Fibroblast of skin of left biceps (primary cell): Measurements from ENCODE around the gene KLK2.
A peak's percentile ranks its signal among the peaks of the same experiment; 100 is the strongest.

Experiments used
- DNase-seq, 2 experiments: peaks; one replicate each; pipeline ENCODE4 v3.0.0-alpha.2; 2013; ENCODE audit warnings: low read depth in 2 of 2

KLK2 gene

GRCh38 chr19:50873056-50873455, at the start of gene KLK2:
Gene KLK2 (plus strand): TSS chr19:50873439. CDS start chr19:50873474, 35 bp downstream.
- no peak for DNase-seq

- DNase-seq: no peak
Measured at GRCh38 chr19:50826492-50827240, 46.6 kb upstream of the KLK2 start.

GRCh38 chr19:50827476-50827875, 45.8 kb upstream of the KLK2 start:
- no peak for DNase-seq

GRCh38 chr19:50829801-50830200, 43.4 kb upstream of the KLK2 start:
- DNase-seq: no peak

GRCh38 chr19:50830266-50831025, 42.8 kb upstream of the KLK2 start:
- DNase-seq: no peak

- no peak for DNase-seq
Measured at GRCh38 chr19:50831026-50831396, 42.2 kb upstream of the KLK2 start.

- DNase-seq: no peak
Measured at GRCh38 chr19:50832666-50833065, 40.6 kb upstream of the KLK2 start.

GRCh38 chr19:50833117-50833801, 40.0 kb upstream of the KLK2 start, which contains the start of gene KLK15:
Gene KLK15 (minus strand): TSS chr19:50833574. CDS start chr19:50831492, 2,082 bp downstream.
- no peak for DNase-seq

- no peak for DNase-seq
Measured at GRCh38 chr19:50833802-50834167, 39.5 kb upstream of the KLK2 start.

GRCh38 chr19:50835103-50835784, 38.0 kb upstream of the KLK2 start:
- no peak for DNase-seq

GRCh38 chr19:50835785-50836542, 37.3 kb upstream of the KLK2 start:
- DNase-seq: peak in 1 of 2 experiments; percentile 10

- no peak for DNase-seq
Measured at GRCh38 chr19:50836543-50837195, 36.6 kb upstream of the KLK2 start.

GRCh38 chr19:50837300-50837699, 35.9 kb upstream of the KLK2 start:
- DNase-seq: no peak

- DNase-seq: no peak
Measured at GRCh38 chr19:50838239-50838638, 35.0 kb upstream of the KLK2 start.

GRCh38 chr19:50839712-50840655, 33.3 kb upstream of the KLK2 start:
- no peak for DNase-seq

GRCh38 chr19:50842130-50842529, 31.1 kb upstream of the KLK2 start:
- no peak for DNase-seq

- no peak for DNase-seq
Measured at GRCh38 chr19:50843205-50843604, 30.0 kb upstream of the KLK2 start.

- no peak for DNase-seq
Measured at GRCh38 chr19:50843701-50844221, 29.5 kb upstream of the KLK2 start.

GRCh38 chr19:50844296-50844935, 28.8 kb upstream of the KLK2 start:
- no peak for DNase-seq
